Measurements from ENCODE around the gene SLC10A7. TPM values are rescaled to one million over a fixed set of nuclear protein-coding genes. Genes with fewer than 3 reads are reported as not detected.
A peak's percentile ranks its signal among the peaks of the same experiment; 100 is the strongest.

SLC10A7 gene
- total and polyA plus RNA-seq, 10 donors: 1.8 to 33.2 (median 18.4) TPM

DNA sequence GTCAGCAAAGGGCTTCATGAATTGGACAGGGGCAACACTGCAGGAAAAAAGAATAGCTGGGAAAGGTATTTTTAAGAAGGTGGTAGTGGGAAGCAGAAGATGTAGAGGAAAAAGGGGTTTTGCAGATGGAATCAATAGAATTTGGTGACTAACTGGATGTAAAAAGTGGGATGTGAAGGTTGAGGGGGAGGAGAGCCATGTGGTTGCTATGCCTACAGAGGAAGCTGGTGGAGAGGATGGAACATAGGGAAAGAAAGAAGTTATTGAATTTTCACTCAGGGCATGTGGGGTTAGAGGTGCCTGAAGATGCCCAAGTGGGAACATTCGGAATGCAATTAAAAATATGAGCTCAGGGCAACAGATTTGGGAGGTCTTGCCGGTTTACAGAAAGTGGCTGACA lies 274.4 kb downstream of the SLC10A7 start:
- peaks cover 10 to 34% (median 21%) of the 10 kb centered on the region in 6 donors for H3K4me1 ChIP-seq
- intact Hi-C loops (cut with DNase I; ENCODE audit: low total_unique reads): no loop called here
- no peaks in the 10 kb centered on the region for H3K9me3 ChIP-seq
- no peaks in the 10 kb centered on the region for H3K36me3 ChIP-seq
- H3K27ac ChIP-seq: no peak overlapping the region
- TF ChIP-seq POLR2AphosphoS5 (IDR thresholded peaks at IDR 0.05): no peak
- no peak for DNase-seq
- H3K27me3 ChIP-seq (replicated peaks in 1 of 7): no peaks in the 10 kb centered on the region
- H3K4me3 ChIP-seq: no peak overlapping the region
- 47 to 72% (median 69%) methylated on average over 2 of the region's 2 CpGs for WGBS, 5 donors

GRCh38 chr4:146246381-146246780 lies 275.4 kb downstream of the SLC10A7 start:
- no peaks in the 10 kb centered on the region for H3K36me3 ChIP-seq
- H3K4me1 ChIP-seq: peaks cover 11 to 44% (median 30%) of the 10 kb centered on the region in 6 donors
- 84 to 92% (median 88%) methylated on average over 6 of the region's 6 CpGs for WGBS, 5 donors
- no peaks in the 10 kb centered on the region for H3K27me3 ChIP-seq (replicated peaks in 1 of 7)
- TF ChIP-seq, protein P1, sequence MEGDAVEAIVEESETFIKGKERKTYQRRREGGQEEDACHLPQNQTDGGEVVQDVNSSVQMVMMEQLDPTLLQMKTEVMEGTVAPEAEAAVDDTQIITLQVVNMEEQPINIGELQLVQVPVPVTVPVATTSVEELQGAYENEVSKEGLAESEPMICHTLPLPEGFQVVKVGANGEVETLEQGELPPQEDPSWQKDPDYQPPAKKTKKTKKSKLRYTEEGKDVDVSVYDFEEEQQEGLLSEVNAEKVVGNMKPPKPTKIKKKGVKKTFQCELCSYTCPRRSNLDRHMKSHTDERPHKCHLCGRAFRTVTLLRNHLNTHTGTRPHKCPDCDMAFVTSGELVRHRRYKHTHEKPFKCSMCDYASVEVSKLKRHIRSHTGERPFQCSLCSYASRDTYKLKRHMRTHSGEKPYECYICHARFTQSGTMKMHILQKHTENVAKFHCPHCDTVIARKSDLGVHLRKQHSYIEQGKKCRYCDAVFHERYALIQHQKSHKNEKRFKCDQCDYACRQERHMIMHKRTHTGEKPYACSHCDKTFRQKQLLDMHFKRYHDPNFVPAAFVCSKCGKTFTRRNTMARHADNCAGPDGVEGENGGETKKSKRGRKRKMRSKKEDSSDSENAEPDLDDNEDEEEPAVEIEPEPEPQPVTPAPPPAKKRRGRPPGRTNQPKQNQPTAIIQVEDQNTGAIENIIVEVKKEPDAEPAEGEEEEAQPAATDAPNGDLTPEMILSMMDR (IDR thresholded peaks at IDR 0.05 in 8 of 11, conservative IDR thresholded peaks at IDR 0.05 in 3 of 11): no peak
- DNase-seq: no peak
- intact Hi-C loops (cut with DNase I; ENCODE audit: low total_unique reads): no loop called here
- no peaks in the 10 kb centered on the region for H3K9me3 ChIP-seq
- H3K27ac ChIP-seq: peak overlapping the region in 2 of 8 donors; percentile 30 to 82
- no peak overlapping the region for H3K4me3 ChIP-seq

- TF ChIP-seq POLR2AphosphoS5 (IDR thresholded peaks at IDR 0.05): peak in 1 of 3 donors; percentile 37
- TF ChIP-seq, protein P1 (IDR thresholded peaks at IDR 0.05 in 8 of 11, conservative IDR thresholded peaks at IDR 0.05 in 3 of 11): no peak
- DNase-seq: no peak
Measured at GRCh38 chr4:146245850-146246249, 275.9 kb downstream of the SLC10A7 start.

GRCh38 chr4:146245246-146245645 lies 276.5 kb downstream of the SLC10A7 start:
- Histone ChIP-seq H3K36me3 (no peaks in the 10 kb centered on the region), H3K27me3 (replicated peaks in 1 of 7) (no peaks in the 10 kb centered on the region), H3K4me3 (no peak overlapping the region), H3K27ac (peak overlapping the region in 5 of 8 donors; percentile 17 to 82 (median 48)), H3K9me3 (no peaks in the 10 kb centered on the region), H3K4me1 (peaks cover 11 to 53% (median 32%) of the 10 kb centered on the region in 6 donors)
- TF ChIP-seq POLR2A (IDR thresholded peaks at IDR 0.05) (no peak), POLR2AphosphoS5 (IDR thresholded peaks at IDR 0.05) (no peak)
- TF ChIP-seq, protein P1 (IDR thresholded peaks at IDR 0.05 in 8 of 11, conservative IDR thresholded peaks at IDR 0.05 in 3 of 11): no peak
- 58 to 77% (median 70%) methylated on average over 2 to 3 of the region's 3 CpGs for WGBS, 5 donors
- no peak for DNase-seq
- intact Hi-C loops (cut with DNase I; ENCODE audit: low total_unique reads): no loop called here

More at GRCh38 chr4:146245850-146246249, 275.9 kb downstream of the SLC10A7 start:
- peaks cover 11 to 49% (median 32%) of the 10 kb centered on the region in 6 donors for H3K4me1 ChIP-seq
- peak overlapping the region in 3 of 8 donors; percentile 30 to 82 (median 37) for H3K27ac ChIP-seq
- H3K27me3 ChIP-seq (replicated peaks in 1 of 7): no peaks in the 10 kb centered on the region
- no peaks in the 10 kb centered on the region for H3K9me3 ChIP-seq
- H3K36me3 ChIP-seq: no peaks in the 10 kb centered on the region
- H3K4me3 ChIP-seq: no peak overlapping the region
- intact Hi-C loops (cut with DNase I; ENCODE audit: low total_unique reads): no loop called here
- 61 to 84% (median 72%) methylated on average over 4 of the region's 4 CpGs for WGBS, 5 donors

GRCh38 chr4:146244496-146244895 lies 277.2 kb downstream of the SLC10A7 start:
- H3K27me3 ChIP-seq (replicated peaks in 1 of 7): no peaks in the 10 kb centered on the region
- no peak overlapping the region for H3K4me3 ChIP-seq
- no peaks in the 10 kb centered on the region for H3K36me3 ChIP-seq
- H3K4me1 ChIP-seq: peaks cover 11 to 55% (median 32%) of the 10 kb centered on the region in 6 donors
- no peaks in the 10 kb centered on the region for H3K9me3 ChIP-seq
- no peak for DNase-seq
- H3K27ac ChIP-seq: peak overlapping the region in 4 of 8 donors; percentile 48 to 91 (median 83)
- no peak for TF ChIP-seq POLR2AphosphoS5 (IDR thresholded peaks at IDR 0.05)
- 88 to 93% (median 91%) methylated on average over 8 to 9 of the region's 9 CpGs for WGBS, 5 donors
- intact Hi-C loops (cut with DNase I; ENCODE audit: low total_unique reads): no loop called here
